Midbrain (tissue), 1 donor: Measurements from ENCODE around the gene DUSP10.

Experiments
- DNase-seq: peaks from one replicate; lab custom pipeline; 2025; lab: John Stamatoyannopoulos, UW

The DUSP10 gene

GRCh38 chr1:221741703-221742554, at the start of gene DUSP10:
Gene DUSP10, minus strand, starts transcription at chr1:221742089. Its CDS starts 2,345 bp downstream, at chr1:221739744.
- peak; percentile 99 for DNase-seq

- DNase-seq, result no peak
Measured at GRCh38 chr1:221788466-221788865, 46.6 kb upstream of the DUSP10 start.

GRCh38 chr1:221786647-221787046, 44.8 kb upstream of the DUSP10 start:
- no peak for DNase-seq

GRCh38 chr1:221783936-221784335, 42.0 kb upstream of the DUSP10 start:
- DNase-seq, result no peak

- no peak for DNase-seq
Measured at GRCh38 chr1:221783437-221783836, 41.5 kb upstream of the DUSP10 start.

- DNase-seq, result no peak
Measured at GRCh38 chr1:221782970-221783369, 41.1 kb upstream of the DUSP10 start.

- no peak for DNase-seq
Measured at GRCh38 chr1:221782477-221782876, 40.6 kb upstream of the DUSP10 start.

- no peak for DNase-seq
Measured at GRCh38 chr1:221781102-221781755, 39.3 kb upstream of the DUSP10 start.

GRCh38 chr1:221780175-221780574, 38.3 kb upstream of the DUSP10 start:
- DNase-seq, result no peak

- DNase-seq, result no peak
Measured at GRCh38 chr1:221779771-221780170, 37.9 kb upstream of the DUSP10 start.

- no peak for DNase-seq
Measured at GRCh38 chr1:221778535-221779142, 36.8 kb upstream of the DUSP10 start.

- DNase-seq, result no peak
Measured at GRCh38 chr1:221778125-221778524, 36.2 kb upstream of the DUSP10 start.

- no peak for DNase-seq
Measured at GRCh38 chr1:221777431-221778072, 35.7 kb upstream of the DUSP10 start.

- no peak for DNase-seq
Measured at GRCh38 chr1:221776495-221777301, 34.8 kb upstream of the DUSP10 start.

- no peak for DNase-seq
Measured at GRCh38 chr1:221775206-221775605, 33.3 kb upstream of the DUSP10 start.

GRCh38 chr1:221774054-221774842, 32.4 kb upstream of the DUSP10 start:
- no peak for DNase-seq

GRCh38 chr1:221773383-221773782, 31.5 kb upstream of the DUSP10 start:
- no peak for DNase-seq

- DNase-seq, result no peak
Measured at GRCh38 chr1:221772117-221772516, 30.2 kb upstream of the DUSP10 start.

- no peak for DNase-seq
Measured at GRCh38 chr1:221768444-221769066, 26.7 kb upstream of the DUSP10 start.

- no peak for DNase-seq
Measured at GRCh38 chr1:221766210-221766609, 24.3 kb upstream of the DUSP10 start.
